ENCODE data around the gene CACNG8. TPM values are rescaled to one million over a fixed set of nuclear protein-coding genes. Genes with fewer than 3 reads are reported as not detected.

CACNG8 gene
- polyA plus RNA-seq, 3 donors = 0.05 TPM; not detected in 2

GRCh38 chr19:53944933-53945332, 17.8 kb upstream of the CACNG8 start:
- no peak for TF ChIP-seq CTCF (IDR thresholded peaks at IDR 0.05)
- peaks cover 5 to 7% of the 10 kb centered on the region in 2 donors for H3K36me3 Mint-ChIP-seq
- DNase-seq = no peak
- peaks cover 5% of the 10 kb centered on the region for H3K4me1 Mint-ChIP-seq
- Histone ChIP-seq H4K20me1 (ENCODE audit: insufficient read depth, low read length) (no peaks in the 10 kb centered on the region), H3K4me3 (replicated peaks in 1 of 3; ENCODE audit: low read depth in 2 of 3, low read length in 3 of 3) (no peak overlapping the region), H2AFZ (ENCODE audit: insufficient read depth, low read depth, low read length, poor library complexity, severe bottlenecking) (no peak overlapping the region), H3K27me3 (ENCODE audit: control insufficient read depth in 2 of 2, insufficient read depth in 2 of 2, low read length in 2 of 2) (peaks cover 22 to 50% of the 10 kb centered on the region in 2 donors), H3K36me3 (replicated peaks in 1 of 2; ENCODE audit: control insufficient read depth in 1 of 2, insufficient read depth in 2 of 2, low read length in 2 of 2) (no peaks in the 10 kb centered on the region), H3K79me2 (ENCODE audit: insufficient read depth, low read length) (no peaks in the 10 kb centered on the region), H3K9me3 (replicated peaks in 1 of 2; ENCODE audit: control insufficient read depth in 1 of 2, insufficient read depth in 1 of 2, low read length in 2 of 2) (peaks cover 6 to 20% of the 10 kb centered on the region in 2 donors), H3K4me2 (replicated peaks; ENCODE audit: extremely low read depth, low read length, poor library complexity, severe bottlenecking) (no peak overlapping the region), H3K4me1 (ENCODE audit: control insufficient read depth in 1 of 2, insufficient read depth in 2 of 2, low read length in 2 of 2) (no peaks in the 10 kb centered on the region), H3K9ac (ENCODE audit: insufficient read depth, low read length, poor library complexity, severe bottlenecking) (no peak overlapping the region), H3K27ac (ENCODE audit: low read depth in 1 of 2, low read length in 2 of 2) (no peak overlapping the region)
- intact Hi-C loops (cut with micrococcal nuclease) = no loop called here
- H3K9me3 Mint-ChIP-seq = peaks cover 12 to 19% (median 16%) of the 10 kb centered on the region in 7 donors
- 95% methylated on average over 3 of the region's 4 CpGs for WGBS (ENCODE audit: insufficient coverage)
- H3K4me3 Mint-ChIP-seq = peak overlapping the region in 1 of 2 donors; percentile 46
- H3K27ac Mint-ChIP-seq = no peak overlapping the region
- peaks cover 55 to 71% (median 70%) of the 10 kb centered on the region in 3 donors for H3K27me3 Mint-ChIP-seq (ENCODE audit: low read depth in 3 of 3)

DNA sequence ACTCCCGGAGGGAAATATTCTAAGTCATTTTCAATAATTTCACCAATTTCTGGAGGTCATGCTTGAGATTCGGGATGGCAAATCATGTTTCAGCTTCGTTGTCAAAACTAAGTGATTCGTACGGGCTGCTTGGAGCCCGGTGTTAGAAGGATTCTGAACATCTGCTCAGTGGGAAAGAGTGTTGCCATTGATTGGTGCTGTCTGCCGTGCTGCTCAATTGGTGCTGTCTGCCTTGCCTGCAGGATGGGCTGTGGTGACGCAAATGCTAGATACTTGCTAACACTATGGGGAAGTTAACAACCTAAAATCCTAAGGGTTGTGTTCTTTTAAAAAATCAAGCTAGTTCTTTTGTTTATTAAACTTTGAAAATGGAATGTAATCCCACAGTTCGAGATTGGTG, 17.3 kb upstream of the CACNG8 start:
- Mint-ChIP-seq H3K4me1 (peaks cover 5% of the 10 kb centered on the region), H3K9me3 (peaks cover 12 to 19% (median 16%) of the 10 kb centered on the region in 7 donors), H3K4me3 (peak overlapping the region in 1 of 2 donors; percentile 48), H3K27me3 (ENCODE audit: low read depth in 3 of 3) (peaks cover 53 to 70% (median 68%) of the 10 kb centered on the region in 3 donors), H3K36me3 (peaks cover 5 to 7% of the 10 kb centered on the region in 2 donors), H3K27ac (no peak overlapping the region)
- no peak overlapping the region for H3K4me3 ChIP-seq (replicated peaks in 1 of 3; ENCODE audit: low read depth in 2 of 3, low read length in 3 of 3)
- no peak overlapping the region for H3K4me2 ChIP-seq (replicated peaks; ENCODE audit: extremely low read depth, low read length, poor library complexity, severe bottlenecking)
- H3K4me1 ChIP-seq (ENCODE audit: control insufficient read depth in 1 of 2, insufficient read depth in 2 of 2, low read length in 2 of 2) = no peaks in the 10 kb centered on the region
- 47% methylated on average over 7 of the region's 9 CpGs for WGBS (ENCODE audit: insufficient coverage)
- H4K20me1 ChIP-seq (ENCODE audit: insufficient read depth, low read length) = no peaks in the 10 kb centered on the region
- intact Hi-C loops (cut with micrococcal nuclease) = no loop called here
- peaks cover 22 to 45% of the 10 kb centered on the region in 2 donors for H3K27me3 ChIP-seq (ENCODE audit: control insufficient read depth in 2 of 2, insufficient read depth in 2 of 2, low read length in 2 of 2)
- H3K9ac ChIP-seq (ENCODE audit: insufficient read depth, low read length, poor library complexity, severe bottlenecking) = no peak overlapping the region
- H3K9me3 ChIP-seq (replicated peaks in 1 of 2; ENCODE audit: control insufficient read depth in 1 of 2, insufficient read depth in 1 of 2, low read length in 2 of 2) = peaks cover 6 to 20% of the 10 kb centered on the region in 2 donors
- DNase-seq = no peak
- H3K36me3 ChIP-seq (replicated peaks in 1 of 2; ENCODE audit: control insufficient read depth in 1 of 2, insufficient read depth in 2 of 2, low read length in 2 of 2) = no peaks in the 10 kb centered on the region
- no peak for TF ChIP-seq CTCF (IDR thresholded peaks at IDR 0.05)
- no peak overlapping the region for H3K27ac ChIP-seq (ENCODE audit: low read depth in 1 of 2, low read length in 2 of 2)
- H3K79me2 ChIP-seq (ENCODE audit: insufficient read depth, low read length) = no peaks in the 10 kb centered on the region
- H2AFZ ChIP-seq (ENCODE audit: insufficient read depth, low read depth, low read length, poor library complexity, severe bottlenecking) = no peak overlapping the region

All from CD14-positive monocyte (primary cell).